Measurements from ENCODE around the gene PRKD2.
"Not testable (repeated sequence)": the region's sequence is repeated elsewhere in the genome, so short reads cannot be mapped to it uniquely, and the experiment has no call there.

PRKD2 gene

GRCh38 chr19:46628970-46629369 lies 87.9 kb downstream of the PRKD2 start:
- not testable (repeated sequence) for DNase-seq

DNA sequence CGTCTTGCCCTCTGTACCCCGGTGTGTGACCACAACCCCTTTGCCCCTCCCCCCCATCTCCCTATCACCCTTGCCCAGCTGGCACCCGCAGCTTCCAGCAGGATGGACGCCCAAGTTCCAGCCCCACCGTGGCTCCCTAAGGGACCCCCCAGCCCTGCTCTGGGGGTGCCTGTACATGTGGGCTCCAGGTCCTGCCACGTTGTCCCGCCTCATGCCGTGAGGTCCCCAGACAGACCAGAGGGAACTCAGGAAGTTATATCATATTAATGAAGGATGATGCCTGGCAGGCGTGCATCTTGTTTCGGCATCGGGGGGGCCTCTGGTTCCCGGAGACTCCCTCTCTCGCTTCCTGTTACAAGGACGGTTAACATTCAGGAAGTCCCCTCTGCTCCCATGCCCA lies 90.5 kb downstream of the PRKD2 start:
- DNase-seq, result no peak

DNA sequence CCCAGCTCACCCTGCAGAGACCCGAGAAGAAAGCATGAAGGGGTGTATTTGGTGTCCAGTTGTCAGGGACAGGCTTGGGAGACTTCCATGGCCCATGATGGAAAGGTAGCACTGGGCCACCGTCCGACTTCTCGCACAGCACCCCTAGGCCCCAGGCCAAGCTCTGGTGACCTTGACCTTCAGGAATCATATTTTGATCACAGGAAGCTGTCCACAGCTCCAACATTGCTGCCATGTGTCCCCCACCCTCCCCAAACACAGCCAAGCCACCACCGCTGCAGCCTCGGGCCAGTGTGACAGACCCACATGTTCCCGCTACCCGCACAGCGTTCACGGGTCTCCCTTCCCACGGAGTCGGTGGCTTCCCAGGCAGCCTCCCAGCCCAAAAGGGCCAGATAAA lies 91.2 kb downstream of the PRKD2 start:
- DNase-seq, result no peak

DNA sequence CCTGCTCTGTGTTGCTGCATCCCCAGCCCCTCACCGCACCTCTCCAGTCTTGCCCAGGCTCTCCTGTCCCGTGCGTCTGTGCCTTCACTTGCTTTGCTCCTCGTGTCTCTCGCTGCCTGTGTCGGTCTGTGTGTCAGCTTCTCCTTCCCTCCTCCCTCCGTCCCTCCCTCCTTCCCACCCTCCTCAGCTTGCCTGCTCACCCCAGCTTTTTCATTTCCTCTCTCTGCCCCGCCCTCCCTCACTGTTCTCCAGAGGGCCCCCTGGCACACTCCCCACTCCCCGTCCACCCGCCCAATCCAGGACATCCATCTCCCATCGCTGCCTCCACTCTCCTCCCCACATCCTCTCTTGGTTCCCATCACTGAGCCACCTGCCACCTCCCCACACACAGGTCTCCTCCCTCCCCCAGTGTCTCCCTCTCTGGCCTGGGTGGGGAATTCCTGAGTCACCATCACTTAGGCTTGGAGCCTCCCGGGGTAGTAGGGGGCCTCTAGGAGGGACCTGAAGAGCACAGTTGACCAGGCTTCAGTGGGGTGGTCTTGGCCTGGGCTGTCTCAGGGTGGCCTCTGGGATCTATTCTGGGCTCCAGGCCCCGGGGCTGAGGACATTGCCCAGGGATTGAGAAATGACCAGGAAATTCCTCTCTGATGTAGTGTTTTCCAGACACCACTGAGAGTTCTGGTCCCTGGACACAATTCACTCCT lies 91.8 kb downstream of the PRKD2 start, which contains the start of gene PTGIR:
TSS of gene PTGIR (minus strand) at position 132 of the 704 bp plus-strand sequence. CDS start 864 bp downstream, outside the sequence.
- no peak for DNase-seq
